Immature natural killer cell (primary cell): ENCODE measurements around the gene RFXANK. TPM values are rescaled to one million over a fixed set of nuclear protein-coding genes. Genes with fewer than 3 reads are reported as not detected.
"Not testable (repeated sequence)": the region's sequence is repeated elsewhere in the genome, so short reads cannot be mapped to it uniquely, and the experiment has no call there.

ENCODE experiments used
- DNase-seq, 3 donors: peaks; one replicate each; pipeline ENCODE4 v3.0.0; 2022; ENCODE audit warnings: mixed read lengths in 1 of 3
- H3K27ac Mint-ChIP-seq, 6 donors: one replicate each; pipeline ENCODE4 v1.8.0; 2020; ENCODE audit warnings: mixed read lengths in 6 of 6, mild to moderate bottlenecking in 5 of 6, inconsistent platforms in 4 of 6, moderate library complexity in 3 of 6
- H3K27me3 Mint-ChIP-seq, 3 donors: one replicate each; pipeline ENCODE4 v1.8.0; 2020 to 2021; ENCODE audit warnings: low read depth in 3 of 3, mild to moderate bottlenecking in 3 of 3, mixed read lengths in 3 of 3, moderate library complexity in 3 of 3, inconsistent platforms in 1 of 3
- H3K36me3 Mint-ChIP-seq, 3 donors: one replicate each; pipeline ENCODE4 v1.8.0; 2020; ENCODE audit warnings: mixed read lengths in 3 of 3, inconsistent platforms in 2 of 3, mild to moderate bottlenecking in 2 of 3
- H3K4me1 Mint-ChIP-seq, 2 donors: one replicate each; pipeline ENCODE4 v1.8.0; 2020; ENCODE audit warnings: inconsistent platforms in 2 of 2, mild to moderate bottlenecking in 2 of 2, mixed read lengths in 2 of 2, moderate library complexity in 1 of 2
- H3K4me3 Mint-ChIP-seq, 5 donors: one replicate each; pipeline ENCODE4 v1.8.0; 2020; ENCODE audit warnings: mild to moderate bottlenecking in 5 of 5, mixed read lengths in 5 of 5, inconsistent platforms in 3 of 5, moderate library complexity in 3 of 5
- H3K9me3 Mint-ChIP-seq, 6 donors: one replicate each; pipeline ENCODE4 v1.8.0; 2020; ENCODE audit warnings: mild to moderate bottlenecking in 6 of 6, mixed read lengths in 6 of 6, inconsistent platforms in 4 of 6, moderate library complexity in 3 of 6
- polyA plus RNA-seq, 3 donors: library from polyadenylated mRNA; unstranded; fragments of 300-500 nt; fragmentation: Illumina TruSeq; gene quantifications; one replicate each; pipeline ENCODE4 v1.2.3, GENCODE V29; 2021

The RFXANK gene
- polyA plus RNA-seq, 3 donors from 2014 or later, result 93.2 to 105 (median 93.4) TPM

- DNase-seq, result no peak
- Mint-ChIP-seq H3K36me3 (peaks cover 4 to 24% (median 10%) of the 10 kb centered on the region in 3 donors), H3K27ac (no peak overlapping the region), H3K27me3 (peaks cover 0 to 4% (median 0%) of the 10 kb centered on the region in 3 donors), H3K4me1 (peaks cover 0 to 6% of the 10 kb centered on the region in 2 donors), H3K9me3 (no peaks in the 10 kb centered on the region), H3K4me3 (no peak overlapping the region)
Measured at GRCh38 chr19:19157808-19158207, 34.2 kb upstream of the RFXANK start.

- Mint-ChIP-seq H3K4me3 (no peak overlapping the region), H3K9me3 (no peaks in the 10 kb centered on the region), H3K27me3 (peaks cover 0 to 4% (median 0%) of the 10 kb centered on the region in 3 donors)
Measured at GRCh38 chr19:19159534-19159933, 32.5 kb upstream of the RFXANK start.

GRCh38 chr19:19160461-19161035 lies 31.5 kb upstream of the RFXANK start:
- H3K9me3 Mint-ChIP-seq, result no peaks in the 10 kb centered on the region
- H3K4me1 Mint-ChIP-seq, result peaks cover 0 to 6% of the 10 kb centered on the region in 2 donors
- H3K27me3 Mint-ChIP-seq, result peaks cover 0 to 2% (median 0%) of the 10 kb centered on the region in 3 donors
- peaks cover 4 to 15% (median 5%) of the 10 kb centered on the region in 3 donors for H3K36me3 Mint-ChIP-seq
- H3K4me3 Mint-ChIP-seq, result no peak overlapping the region
- H3K27ac Mint-ChIP-seq, result no peak overlapping the region
- no peak for DNase-seq

More at GRCh38 chr19:19159534-19159933, 32.5 kb upstream of the RFXANK start:
- Mint-ChIP-seq H3K4me1 (peaks cover 0 to 6% of the 10 kb centered on the region in 2 donors), H3K27ac (no peak overlapping the region), H3K36me3 (peaks cover 4 to 22% (median 10%) of the 10 kb centered on the region in 3 donors)
- DNase-seq, result no peak

GRCh38 chr19:19162495-19162894 lies 29.6 kb upstream of the RFXANK start:
- no peak for DNase-seq
- H3K27ac Mint-ChIP-seq, result no peak overlapping the region
- H3K4me3 Mint-ChIP-seq, result no peak overlapping the region
- H3K27me3 Mint-ChIP-seq, result peaks cover 0 to 2% (median 0%) of the 10 kb centered on the region in 3 donors
- H3K4me1 Mint-ChIP-seq, result peaks cover 0 to 6% of the 10 kb centered on the region in 2 donors
- H3K36me3 Mint-ChIP-seq, result peaks cover 0 to 4% (median 0%) of the 10 kb centered on the region in 3 donors
- H3K9me3 Mint-ChIP-seq, result no peaks in the 10 kb centered on the region

- Mint-ChIP-seq H3K4me3 (no peak overlapping the region), H3K36me3 (peaks cover 0 to 4% (median 0%) of the 10 kb centered on the region in 3 donors), H3K4me1 (peaks cover 11 to 16% of the 10 kb centered on the region in 2 donors), H3K27ac (no peak overlapping the region), H3K9me3 (no peaks in the 10 kb centered on the region), H3K27me3 (no peaks in the 10 kb centered on the region)
- DNase-seq, result no peak
Measured at GRCh38 chr19:19165396-19165795, 26.7 kb upstream of the RFXANK start.

- Mint-ChIP-seq H3K36me3 (no peaks in the 10 kb centered on the region), H3K9me3 (no peaks in the 10 kb centered on the region), H3K27me3 (peaks cover 0 to 3% (median 0%) of the 10 kb centered on the region in 3 donors), H3K4me1 (peaks cover 16% of the 10 kb centered on the region in 2 donors), H3K27ac (no peak overlapping the region), H3K4me3 (no peak overlapping the region)
- DNase-seq, result no peak
Measured at GRCh38 chr19:19167612-19168011, 24.4 kb upstream of the RFXANK start.

GRCh38 chr19:19169236-19170052 lies 22.6 kb upstream of the RFXANK start:
- Mint-ChIP-seq H3K9me3 (no peaks in the 10 kb centered on the region), H3K4me3 (peak overlapping the region; percentile 19 to 67 (median 60)), H3K27me3 (peaks cover 0 to 3% (median 0%) of the 10 kb centered on the region in 3 donors), H3K36me3 (no peaks in the 10 kb centered on the region), H3K4me1 (peaks cover 16% of the 10 kb centered on the region in 2 donors), H3K27ac (peak overlapping the region in 1 of 6 donors; percentile 16)
- DNase-seq, result no peak

- peak; percentile 56 to 67 (median 62) for DNase-seq
- peaks cover 16% of the 10 kb centered on the region in 2 donors for H3K4me1 Mint-ChIP-seq
- H3K4me3 Mint-ChIP-seq, result peak within 1 kb of the TSS; percentile 59 to 70 (median 60)
- H3K27ac Mint-ChIP-seq, result peak within 1 kb of the TSS in 1 of 6 donors; percentile 16
- H3K27me3 Mint-ChIP-seq, result peaks cover 0 to 3% (median 0%) of the 10 kb centered on the region in 3 donors
- H3K36me3 Mint-ChIP-seq, result no peaks in the 10 kb centered on the region
- no peaks in the 10 kb centered on the region for H3K9me3 Mint-ChIP-seq
Measured at GRCh38 chr19:19170053-19170872, 21.8 kb upstream of the RFXANK start, which contains the start of gene MEF2B. Gene MEF2B (minus strand): TSS chr19:19170263. CDS start chr19:19150735, 19,528 bp downstream.

- H3K27ac Mint-ChIP-seq, result no peak overlapping the region
- H3K4me3 Mint-ChIP-seq, result peak overlapping the region in 4 of 5 donors; percentile 40 to 70 (median 52)
- peaks cover 16% of the 10 kb centered on the region in 2 donors for H3K4me1 Mint-ChIP-seq
- H3K9me3 Mint-ChIP-seq, result no peaks in the 10 kb centered on the region
- H3K36me3 Mint-ChIP-seq, result no peaks in the 10 kb centered on the region
- no peak for DNase-seq
- H3K27me3 Mint-ChIP-seq, result peaks cover 0 to 3% (median 0%) of the 10 kb centered on the region in 3 donors
Measured at GRCh38 chr19:19170873-19171672, 21.0 kb upstream of the RFXANK start.

GRCh38 chr19:19171821-19172532 lies 20.1 kb upstream of the RFXANK start:
- Mint-ChIP-seq H3K27ac (no peak overlapping the region), H3K4me1 (peaks cover 16% of the 10 kb centered on the region in 2 donors), H3K36me3 (no peaks in the 10 kb centered on the region), H3K27me3 (peaks cover 0 to 3% (median 0%) of the 10 kb centered on the region in 3 donors), H3K4me3 (no peak overlapping the region), H3K9me3 (no peaks in the 10 kb centered on the region)
- no peak for DNase-seq

GRCh38 chr19:19173243-19173642 lies 18.8 kb upstream of the RFXANK start:
- H3K4me1 Mint-ChIP-seq, result peaks cover 16% of the 10 kb centered on the region in 2 donors
- H3K36me3 Mint-ChIP-seq, H3K27ac Mint-ChIP-seq, DNase-seq, H3K9me3 Mint-ChIP-seq, H3K4me3 Mint-ChIP-seq, H3K27me3 Mint-ChIP-seq: not testable (repeated sequence)

- no peaks in the 10 kb centered on the region for H3K27me3 Mint-ChIP-seq
- H3K36me3 Mint-ChIP-seq, result peaks cover 0 to 6% (median under 1%) of the 10 kb centered on the region in 3 donors
- H3K9me3 Mint-ChIP-seq, result no peaks in the 10 kb centered on the region
- no peak overlapping the region for H3K27ac Mint-ChIP-seq
- DNase-seq, result no peak
- H3K4me3 Mint-ChIP-seq, result no peak overlapping the region
- H3K4me1 Mint-ChIP-seq, result peaks cover 4 to 10% of the 10 kb centered on the region in 2 donors
Measured at GRCh38 chr19:19176950-19177349, 15.1 kb upstream of the RFXANK start.
